Stimulated activated CD4-positive, alpha-beta T cell treated with anti-CD3 and anti-CD28 coated beads, Interleukin-2, amount 100 ng/mL, for 48 hours (primary cell): Measurements from ENCODE around the gene HIBCH.
"Not testable (repeated sequence)": the region's sequence is repeated elsewhere in the genome, so short reads cannot be mapped to it uniquely, and the experiment has no call there.

Experiments
- DNase-seq, 2 donors: peaks; one replicate each; pipeline ENCODE4 v3.0.0-alpha.2; 2020

The HIBCH gene

GRCh38 chr2:190303647-190304046 is 16.0 kb downstream of the HIBCH start:
- no peak for DNase-seq

- DNase-seq: no peak
Observed at GRCh38 chr2:190302052-190302451, 17.6 kb downstream of the HIBCH start.

GRCh38 chr2:190301032-190301431 is 18.6 kb downstream of the HIBCH start:
- no peak for DNase-seq

GRCh38 chr2:190297880-190298279 is 21.7 kb downstream of the HIBCH start:
- DNase-seq: not testable (repeated sequence)

GRCh38 chr2:190283783-190284182 is 35.8 kb downstream of the HIBCH start:
- no peak for DNase-seq

GRCh38 chr2:190280565-190281350 is 38.9 kb downstream of the HIBCH start:
- DNase-seq: no peak

- not testable (repeated sequence) for DNase-seq
Observed at GRCh38 chr2:190279256-190280134, 40.1 kb downstream of the HIBCH start.

- DNase-seq: peak in 1 of 2 donors; percentile 25
Observed at GRCh38 chr2:190277234-190278112, 42.2 kb downstream of the HIBCH start.

- no peak for DNase-seq
Observed at GRCh38 chr2:190272457-190272842, 47.2 kb downstream of the HIBCH start.

GRCh38 chr2:190271783-190272456 is 47.7 kb downstream of the HIBCH start:
- DNase-seq: no peak

- no peak for DNase-seq
Observed at GRCh38 chr2:190270298-190270697, 49.3 kb downstream of the HIBCH start.

GRCh38 chr2:190269699-190270098 is 49.9 kb downstream of the HIBCH start:
- DNase-seq: not testable (repeated sequence)

GRCh38 chr2:190267302-190267701 is 52.3 kb downstream of the HIBCH start:
- DNase-seq: no peak

- DNase-seq: no peak
Observed at GRCh38 chr2:190266314-190266713, 53.3 kb downstream of the HIBCH start.

GRCh38 chr2:190261851-190262250 is 57.8 kb downstream of the HIBCH start:
- no peak for DNase-seq

GRCh38 chr2:190256087-190256486 is 63.5 kb downstream of the HIBCH start:
- DNase-seq: no peak

- no peak for DNase-seq
Observed at GRCh38 chr2:190255676-190256075, 64.0 kb downstream of the HIBCH start.

GRCh38 chr2:190254063-190254850 is 65.4 kb downstream of the HIBCH start:
- DNase-seq: no peak

- DNase-seq: no peak
Observed at GRCh38 chr2:190250421-190250820, 69.2 kb downstream of the HIBCH start.

GRCh38 chr2:190235551-190236075 is 84.0 kb downstream of the HIBCH start:
- DNase-seq: no peak

GRCh38 chr2:190235101-190235500 is 84.5 kb downstream of the HIBCH start:
- no peak for DNase-seq
